NCI-H748 (cell line): ENCODE results near the gene MEN1.
"Not testable (repeated sequence)": the region's sequence is repeated elsewhere in the genome, so short reads cannot be mapped to it uniquely, and the experiment has no call there.

ENCODE experiments used
- DNase-seq: peaks from one replicate; lab custom pipeline; 2025; ENCODE audit not compliant: unreplicated experiment; lab: John Stamatoyannopoulos, UW

The MEN1 gene

DNA sequence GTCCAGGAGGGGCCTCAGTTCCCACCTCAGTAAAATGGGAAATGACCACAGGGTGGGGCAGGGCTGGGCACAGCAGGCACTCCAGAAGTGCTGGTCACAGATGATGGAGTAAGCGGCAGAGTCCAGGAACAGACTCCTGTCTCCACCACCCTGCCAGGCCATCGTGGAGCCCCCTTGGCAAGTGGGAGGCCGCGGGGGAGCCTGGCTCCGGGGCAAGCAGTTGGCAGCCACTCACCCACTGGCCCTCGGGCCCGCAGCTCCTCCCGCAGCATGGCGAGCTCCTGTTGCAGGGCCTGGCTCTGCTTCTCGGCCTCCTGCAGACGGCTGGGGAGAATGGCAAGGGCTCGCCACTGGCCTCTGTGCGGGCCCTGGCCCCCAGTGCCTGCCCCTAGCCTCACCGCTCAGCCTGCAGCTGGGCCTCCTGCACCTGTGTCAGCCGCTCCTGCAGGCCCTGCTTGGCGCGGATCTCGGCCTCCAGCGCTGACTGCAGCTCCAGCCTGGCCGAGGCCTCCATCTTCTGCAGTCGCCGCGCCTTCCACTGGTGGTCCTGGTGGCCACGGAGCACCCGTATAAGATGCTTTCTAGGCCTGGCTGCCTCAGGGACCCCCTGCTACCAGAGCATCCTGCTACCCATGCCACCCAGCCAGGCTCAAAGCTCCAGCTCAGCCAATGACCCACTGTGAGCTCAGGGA, 23.8 kb upstream of the MEN1 start:
- DNase-seq: no peak

- no peak for DNase-seq
These were observed 23.2 kb upstream of the MEN1 start for GRCh38 chr11:64833509-64833908.

GRCh38 chr11:64833198-64833502, 22.8 kb upstream of the MEN1 start:
- DNase-seq: no peak

DNA sequence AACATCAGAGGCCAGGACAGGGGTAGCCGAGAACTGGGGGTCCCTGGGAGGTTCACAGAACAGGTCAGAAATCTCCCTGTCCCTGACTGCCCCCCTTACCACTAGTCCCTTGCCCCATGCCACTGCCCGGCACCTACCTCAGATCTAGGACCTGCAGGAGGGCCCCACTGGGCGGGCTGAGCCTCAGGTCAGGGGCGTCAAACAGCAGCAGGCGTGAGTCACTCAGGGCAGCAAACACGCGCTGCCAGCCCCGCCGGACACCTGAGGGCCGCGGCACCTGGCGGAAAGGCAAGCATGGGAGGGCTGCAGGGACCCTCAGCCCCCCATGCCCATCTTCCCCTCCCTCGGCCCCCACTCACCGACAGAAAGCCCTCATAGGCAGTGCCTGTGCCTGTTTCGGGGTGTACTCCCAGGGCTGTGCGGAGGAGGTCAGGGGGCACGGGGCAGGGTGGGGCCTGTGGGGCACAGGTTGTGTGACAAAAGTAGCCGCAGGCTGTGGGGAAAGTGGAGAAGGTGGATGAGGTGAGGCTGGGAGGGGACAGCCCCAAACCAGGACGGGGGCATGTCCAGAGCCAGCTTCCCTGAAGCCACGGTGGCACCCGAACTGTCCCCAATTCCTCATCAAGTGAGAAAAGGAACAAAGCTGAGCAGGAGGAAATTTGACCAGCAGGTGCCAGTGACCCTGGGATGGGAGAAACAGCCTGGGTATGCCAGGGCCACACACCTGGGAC, 22.3 kb upstream of the MEN1 start:
- DNase-seq: no peak

DNA sequence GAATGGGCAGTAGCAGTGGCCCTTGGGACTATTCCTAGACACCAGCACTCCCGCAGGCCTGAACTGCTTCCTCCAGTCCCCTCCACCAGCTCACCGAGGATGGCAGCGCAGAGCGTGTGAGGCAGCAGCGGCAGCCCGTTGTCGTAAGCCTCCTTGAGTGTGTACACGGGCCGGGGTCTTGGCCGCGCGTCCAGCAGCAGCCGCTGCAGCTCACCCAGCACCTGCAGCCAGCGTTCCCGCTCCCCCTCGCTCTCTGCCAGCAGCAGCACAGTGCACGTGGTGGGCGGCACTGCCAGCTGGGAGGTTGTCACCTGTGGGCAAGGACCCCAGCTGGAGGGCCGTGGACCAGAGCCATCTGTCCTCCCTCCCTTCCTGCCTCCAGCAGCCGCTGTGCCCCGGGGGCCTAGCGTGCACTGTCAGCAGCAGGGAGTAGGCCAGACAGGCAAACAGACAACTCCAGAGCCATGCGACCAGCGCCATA, 21.1 kb upstream of the MEN1 start:
- no peak for DNase-seq

DNA sequence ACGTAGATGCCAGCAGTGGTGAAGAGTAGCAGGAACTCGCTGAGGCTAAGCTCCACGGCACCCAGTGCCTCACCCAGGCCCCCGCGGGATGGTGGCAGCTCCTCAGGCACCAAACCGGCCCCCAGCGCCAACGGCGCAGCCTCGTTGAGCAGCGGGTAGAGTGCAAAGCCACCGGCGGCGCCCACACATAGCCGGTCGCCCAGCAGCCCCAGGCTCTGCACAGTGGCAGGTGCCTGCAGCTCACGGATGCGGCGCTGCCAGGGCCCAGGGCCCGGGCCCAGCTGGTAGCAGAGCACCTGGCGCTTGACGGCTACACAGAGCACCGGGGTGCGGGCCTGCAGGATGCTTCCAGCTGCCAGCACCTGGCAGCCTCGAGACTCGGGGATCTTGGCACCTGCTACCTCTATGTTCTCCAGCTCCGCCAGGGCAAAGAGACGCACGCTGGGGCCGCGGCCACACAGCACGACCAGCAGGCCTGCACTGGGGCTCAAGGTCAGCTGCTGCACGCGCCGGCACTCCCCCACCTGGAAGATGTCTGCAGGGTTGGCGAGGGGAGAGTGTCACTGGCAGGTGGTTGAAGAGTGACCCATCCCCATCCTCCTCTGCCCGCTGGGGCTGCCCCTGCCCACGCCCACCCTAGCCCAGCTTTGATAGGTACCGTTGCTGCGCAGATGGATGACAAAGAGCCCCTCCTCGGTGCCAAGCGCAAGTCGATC, 19.3 kb upstream of the MEN1 start:
- DNase-seq: no peak

GRCh38 chr11:64827451-64827839, 17.1 kb upstream of the MEN1 start:
- no peak for DNase-seq

DNA sequence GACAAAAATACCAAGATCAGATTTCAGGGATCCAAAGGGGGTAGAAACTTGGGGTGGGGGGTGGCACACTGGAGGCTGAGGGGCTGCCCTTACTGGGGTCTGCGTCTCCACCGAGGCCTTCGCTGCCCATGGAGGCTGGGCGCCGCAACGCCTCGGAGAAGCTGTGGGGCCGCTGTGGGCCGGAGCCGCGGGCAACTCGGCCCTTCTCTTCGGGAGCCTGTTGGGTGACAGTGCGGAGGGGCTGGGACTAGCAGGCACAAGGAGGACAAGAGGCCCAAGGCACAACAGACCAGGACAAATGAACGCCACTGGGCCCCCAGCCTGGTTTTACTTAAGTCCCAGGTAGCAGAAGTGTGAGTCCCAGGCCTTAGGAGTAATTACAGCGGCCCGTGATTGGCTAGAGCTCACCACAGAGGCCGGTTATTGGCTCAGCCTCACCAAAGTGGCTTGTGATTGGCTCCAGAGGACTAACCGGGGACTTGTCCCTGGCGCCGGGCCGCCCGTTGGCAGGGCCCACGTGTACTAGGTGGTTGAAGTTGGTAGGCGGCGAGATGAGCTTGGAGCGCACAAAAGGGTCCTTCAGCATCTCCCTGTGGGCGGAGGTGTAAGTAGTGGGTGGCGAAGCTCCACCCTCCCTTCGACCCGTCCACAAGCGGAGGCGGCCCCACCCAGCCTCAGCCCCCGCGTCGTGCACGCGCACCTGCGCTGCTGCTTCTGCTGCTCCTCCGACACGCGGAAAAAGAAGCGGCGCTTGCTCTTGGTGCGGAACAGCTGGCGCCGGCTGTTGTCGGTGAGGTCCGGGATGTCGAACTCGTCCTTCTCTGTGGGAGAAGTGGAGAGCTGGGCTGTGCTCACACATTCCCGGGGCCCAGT, 16.5 kb upstream of the MEN1 start:
- no peak for DNase-seq

DNA sequence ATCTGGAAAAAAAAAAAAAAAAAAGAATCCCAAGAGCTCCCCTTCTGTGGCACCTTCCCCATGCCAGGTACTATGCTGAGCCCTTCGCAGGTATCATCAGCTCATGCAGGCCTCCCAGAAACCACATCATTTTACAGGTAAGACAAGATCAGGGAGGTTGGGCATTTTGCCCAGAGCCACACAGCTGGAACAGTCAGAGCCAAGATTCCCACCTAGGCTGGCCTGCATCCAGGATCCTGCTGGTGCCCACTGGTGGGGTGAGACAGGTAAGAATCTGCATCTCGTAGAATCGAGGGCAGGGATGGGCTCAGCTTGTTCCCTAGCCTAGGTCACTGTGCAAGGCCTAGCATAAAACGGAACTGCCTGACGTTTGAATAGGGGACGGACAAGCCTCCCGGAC, 15.7 kb upstream of the MEN1 start:
- no peak for DNase-seq

DNA sequence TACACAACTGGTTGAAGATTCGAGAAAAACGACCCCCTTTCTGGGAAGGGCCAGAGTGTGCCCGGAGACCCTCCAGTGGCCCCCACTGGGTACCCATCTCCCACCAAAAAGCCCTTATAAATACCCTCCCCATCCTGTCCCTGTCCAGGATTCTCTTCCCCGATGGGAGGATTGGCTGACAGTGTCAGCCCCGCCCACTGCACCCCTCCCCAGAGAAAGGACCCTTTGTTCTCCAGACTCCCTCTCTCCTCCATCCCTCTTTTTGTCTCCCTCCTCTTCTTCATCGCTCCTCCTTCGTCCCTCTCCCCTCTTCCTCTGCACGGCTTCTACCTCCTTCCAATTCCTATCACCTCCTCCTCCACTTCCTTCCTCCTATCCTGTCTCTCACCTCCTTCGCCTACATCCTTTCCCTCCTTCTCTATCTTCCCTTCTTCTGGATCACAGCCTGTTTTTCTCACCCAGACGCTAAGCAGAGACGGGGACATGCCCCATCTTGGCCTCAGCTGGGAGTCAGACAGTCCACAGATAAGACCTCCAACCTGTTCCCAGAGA, 13.3 kb upstream of the MEN1 start:
- DNase-seq: no peak

DNA sequence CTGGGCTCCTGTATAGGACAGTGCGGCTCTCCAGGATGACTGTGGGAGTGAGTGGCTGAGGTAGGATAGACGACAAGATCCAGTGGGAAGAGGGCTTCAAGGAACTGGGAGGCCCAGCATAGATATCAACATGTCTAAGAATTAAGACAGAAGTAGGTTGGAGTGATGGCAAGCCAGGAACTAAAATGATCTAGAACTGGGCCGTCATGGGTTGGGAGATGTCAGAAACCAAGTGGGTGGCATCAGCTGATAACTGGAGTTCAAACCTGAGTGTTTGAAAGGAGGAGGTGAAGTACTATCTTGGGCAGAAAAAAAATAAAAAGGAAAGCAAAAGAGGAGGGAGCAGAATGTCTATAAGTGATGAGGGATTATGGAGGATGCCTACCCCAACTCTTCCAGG, 7.1 kb upstream of the MEN1 start:
- no peak for DNase-seq

GRCh38 chr11:64815433-64815832, 5.1 kb upstream of the MEN1 start:
- DNase-seq: not testable (repeated sequence)

GRCh38 chr11:64814712-64815187, 4.4 kb upstream of the MEN1 start:
- no peak for DNase-seq

GRCh38 chr11:64813826-64814225, 3.5 kb upstream of the MEN1 start:
- DNase-seq: no peak

GRCh38 chr11:64810891-64811272, 531 bp upstream of the MEN1 start:
- peak; percentile 76 for DNase-seq

DNA sequence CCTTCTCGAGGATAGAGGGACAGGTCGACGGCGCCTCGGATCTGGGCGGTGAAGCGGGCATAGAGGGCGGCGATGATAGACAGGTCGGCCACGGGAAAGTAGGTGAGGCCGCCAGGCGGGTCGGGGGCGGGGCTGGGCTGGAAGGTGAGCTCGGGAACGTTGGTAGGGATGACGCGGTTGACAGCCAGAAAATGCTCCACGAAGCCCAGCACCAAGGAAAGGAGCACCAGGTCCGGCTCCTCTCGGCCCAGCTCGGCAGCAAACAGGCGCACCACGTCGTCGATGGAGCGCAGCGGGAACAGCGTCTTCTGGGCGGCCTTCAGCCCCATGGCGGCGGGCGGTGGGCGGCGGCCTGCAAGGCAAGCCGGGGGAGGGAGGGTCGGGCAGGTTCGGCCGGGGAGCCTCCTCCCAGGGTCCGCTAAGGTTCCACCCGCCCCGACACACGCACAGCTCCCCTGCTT, 540 bp downstream of the MEN1 start:
- DNase-seq: peak; percentile 62

DNA sequence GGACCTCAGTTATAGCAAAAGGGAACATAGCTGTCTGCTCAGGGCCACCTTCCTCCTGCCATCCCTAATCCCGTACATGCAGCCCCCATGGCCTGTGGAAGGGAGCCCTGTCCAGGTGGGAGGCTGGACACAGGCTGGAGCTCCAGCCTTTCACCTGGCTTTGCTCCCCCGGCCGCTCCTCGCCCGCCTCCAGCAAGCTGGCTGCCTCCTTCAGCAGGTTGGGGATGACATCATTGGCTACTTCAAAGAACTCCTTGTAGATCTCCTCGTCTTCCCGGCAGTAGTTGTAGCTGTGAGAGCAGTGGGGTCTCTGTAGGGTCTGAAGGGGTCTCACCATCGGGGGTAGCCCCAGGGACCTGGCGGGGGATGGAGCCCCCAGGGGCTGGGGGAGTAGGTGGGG, 4.9 kb downstream of the MEN1 start:
- DNase-seq: no peak

DNA sequence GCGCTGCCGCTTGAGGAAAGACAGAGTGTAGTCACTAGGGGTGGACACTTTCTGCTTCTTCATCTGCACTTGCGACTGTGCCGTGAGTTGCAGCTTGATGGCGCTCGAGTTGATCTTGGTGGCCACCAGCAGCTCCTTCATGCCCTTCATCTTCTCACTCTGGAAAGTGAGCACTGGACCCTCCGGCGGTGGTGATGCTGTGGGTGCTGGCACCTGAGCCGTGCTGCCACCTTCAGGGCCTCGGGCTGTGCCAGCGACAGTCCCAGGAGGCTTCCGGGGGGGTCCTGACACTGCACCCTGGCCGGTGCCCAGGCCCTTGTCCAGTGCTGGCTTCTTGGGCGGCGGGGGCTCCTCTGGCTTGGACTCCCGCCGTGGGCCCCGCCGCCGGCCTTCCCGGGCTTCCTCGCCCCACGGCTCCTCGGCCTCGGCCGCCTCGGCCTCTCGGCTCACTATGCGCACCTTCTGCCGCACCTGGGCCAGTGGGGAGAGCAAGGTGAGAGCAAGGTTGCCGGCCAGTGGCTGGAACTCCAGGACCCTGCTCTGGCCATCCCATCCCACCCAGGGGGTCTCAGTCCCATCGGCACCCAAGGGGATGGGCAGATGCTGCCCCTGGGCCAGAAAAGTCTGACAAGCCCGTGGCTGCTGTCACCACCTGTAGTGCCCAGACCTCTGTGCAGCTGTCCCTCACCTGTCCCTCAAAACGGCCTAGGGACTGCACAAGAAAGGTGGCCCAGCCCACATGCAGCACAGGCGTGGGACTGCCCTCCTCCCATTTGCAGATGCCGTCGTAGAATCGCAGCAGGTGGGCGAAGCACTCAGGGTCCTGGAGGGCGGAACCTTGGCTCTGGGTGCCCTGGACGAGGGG, 5.8 kb downstream of the MEN1 start:
- peak; percentile 11 for DNase-seq

DNA sequence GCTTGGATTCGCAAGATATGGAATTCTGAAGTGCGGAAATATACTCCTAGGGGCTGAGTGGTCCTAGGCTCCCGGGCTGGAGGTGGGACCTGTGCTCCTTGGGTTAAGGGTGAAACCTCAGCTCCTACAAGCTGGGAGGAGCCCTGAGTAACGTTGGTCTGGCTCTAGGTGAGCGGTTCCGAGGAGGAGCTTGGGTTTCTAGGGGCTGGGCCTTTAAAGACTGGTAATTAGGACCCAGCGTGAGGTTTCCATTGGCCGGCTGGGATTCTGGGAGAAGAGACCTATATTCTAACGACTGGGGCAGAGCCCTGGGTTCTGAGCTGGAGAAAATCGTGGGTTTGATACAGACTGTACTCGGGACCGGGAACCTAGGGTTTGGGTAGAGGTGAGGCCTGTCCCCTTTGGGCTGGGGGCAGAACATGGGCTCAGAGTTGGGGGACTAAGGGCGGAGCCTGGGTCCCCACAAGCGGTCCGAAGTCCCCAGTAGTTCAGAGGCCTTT, 6.5 kb downstream of the MEN1 start:
- DNase-seq: no peak
